ENCODE results near the gene KCTD3.

GRCh38 chr1:215606036-215606435 is 38.9 kb downstream of the KCTD3 start:
- TF ChIP-seq, protein P1, sequence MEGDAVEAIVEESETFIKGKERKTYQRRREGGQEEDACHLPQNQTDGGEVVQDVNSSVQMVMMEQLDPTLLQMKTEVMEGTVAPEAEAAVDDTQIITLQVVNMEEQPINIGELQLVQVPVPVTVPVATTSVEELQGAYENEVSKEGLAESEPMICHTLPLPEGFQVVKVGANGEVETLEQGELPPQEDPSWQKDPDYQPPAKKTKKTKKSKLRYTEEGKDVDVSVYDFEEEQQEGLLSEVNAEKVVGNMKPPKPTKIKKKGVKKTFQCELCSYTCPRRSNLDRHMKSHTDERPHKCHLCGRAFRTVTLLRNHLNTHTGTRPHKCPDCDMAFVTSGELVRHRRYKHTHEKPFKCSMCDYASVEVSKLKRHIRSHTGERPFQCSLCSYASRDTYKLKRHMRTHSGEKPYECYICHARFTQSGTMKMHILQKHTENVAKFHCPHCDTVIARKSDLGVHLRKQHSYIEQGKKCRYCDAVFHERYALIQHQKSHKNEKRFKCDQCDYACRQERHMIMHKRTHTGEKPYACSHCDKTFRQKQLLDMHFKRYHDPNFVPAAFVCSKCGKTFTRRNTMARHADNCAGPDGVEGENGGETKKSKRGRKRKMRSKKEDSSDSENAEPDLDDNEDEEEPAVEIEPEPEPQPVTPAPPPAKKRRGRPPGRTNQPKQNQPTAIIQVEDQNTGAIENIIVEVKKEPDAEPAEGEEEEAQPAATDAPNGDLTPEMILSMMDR (conservative IDR thresholded peaks at IDR 0.05; ENCODE audit: low read depth, low read length), result no peak
- TF ChIP-seq EZH2 (IDR thresholded peaks at IDR 0.05; ENCODE audit: low read length, unreplicated experiment), result no peak
- TF ChIP-seq EZH2phosphoT487 (IDR thresholded peaks at IDR 0.05; ENCODE audit: borderline replicate concordance, low read length), result no peak

Data from PC-3 (cell line).